ENCODE data around the gene LDLRAP1.

The LDLRAP1 gene

DNA sequence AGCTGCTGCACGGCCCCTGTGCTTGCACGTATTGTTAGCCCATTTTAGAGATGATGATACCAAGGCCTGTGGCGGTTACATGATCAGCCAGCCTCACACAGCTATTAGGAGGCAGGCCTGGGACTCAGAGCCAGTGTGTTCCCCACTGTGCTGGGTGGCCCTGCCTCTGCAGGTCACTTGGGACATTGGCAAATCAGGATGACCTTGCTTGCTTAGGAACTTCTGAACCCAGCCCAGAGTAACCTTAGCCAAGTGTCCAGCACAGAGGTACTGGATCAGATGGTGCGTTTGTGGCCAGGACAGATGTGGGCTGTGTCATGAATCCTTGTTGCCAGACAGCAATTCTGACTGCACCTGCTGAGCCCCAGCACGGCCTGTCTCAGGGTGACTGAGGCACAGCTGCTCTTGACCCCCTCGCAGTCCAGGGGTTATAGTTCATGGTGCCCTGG is 28.1 kb downstream of the LDLRAP1 start:
- no peak for DNase-seq (ENCODE audit: low spot score)
- TF ChIP-seq, protein P1, sequence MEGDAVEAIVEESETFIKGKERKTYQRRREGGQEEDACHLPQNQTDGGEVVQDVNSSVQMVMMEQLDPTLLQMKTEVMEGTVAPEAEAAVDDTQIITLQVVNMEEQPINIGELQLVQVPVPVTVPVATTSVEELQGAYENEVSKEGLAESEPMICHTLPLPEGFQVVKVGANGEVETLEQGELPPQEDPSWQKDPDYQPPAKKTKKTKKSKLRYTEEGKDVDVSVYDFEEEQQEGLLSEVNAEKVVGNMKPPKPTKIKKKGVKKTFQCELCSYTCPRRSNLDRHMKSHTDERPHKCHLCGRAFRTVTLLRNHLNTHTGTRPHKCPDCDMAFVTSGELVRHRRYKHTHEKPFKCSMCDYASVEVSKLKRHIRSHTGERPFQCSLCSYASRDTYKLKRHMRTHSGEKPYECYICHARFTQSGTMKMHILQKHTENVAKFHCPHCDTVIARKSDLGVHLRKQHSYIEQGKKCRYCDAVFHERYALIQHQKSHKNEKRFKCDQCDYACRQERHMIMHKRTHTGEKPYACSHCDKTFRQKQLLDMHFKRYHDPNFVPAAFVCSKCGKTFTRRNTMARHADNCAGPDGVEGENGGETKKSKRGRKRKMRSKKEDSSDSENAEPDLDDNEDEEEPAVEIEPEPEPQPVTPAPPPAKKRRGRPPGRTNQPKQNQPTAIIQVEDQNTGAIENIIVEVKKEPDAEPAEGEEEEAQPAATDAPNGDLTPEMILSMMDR (IDR thresholded peaks at IDR 0.05) = no peak
- Histone ChIP-seq H3K27ac (no peak overlapping the region), H3K4me3 (no peak overlapping the region)

DNA sequence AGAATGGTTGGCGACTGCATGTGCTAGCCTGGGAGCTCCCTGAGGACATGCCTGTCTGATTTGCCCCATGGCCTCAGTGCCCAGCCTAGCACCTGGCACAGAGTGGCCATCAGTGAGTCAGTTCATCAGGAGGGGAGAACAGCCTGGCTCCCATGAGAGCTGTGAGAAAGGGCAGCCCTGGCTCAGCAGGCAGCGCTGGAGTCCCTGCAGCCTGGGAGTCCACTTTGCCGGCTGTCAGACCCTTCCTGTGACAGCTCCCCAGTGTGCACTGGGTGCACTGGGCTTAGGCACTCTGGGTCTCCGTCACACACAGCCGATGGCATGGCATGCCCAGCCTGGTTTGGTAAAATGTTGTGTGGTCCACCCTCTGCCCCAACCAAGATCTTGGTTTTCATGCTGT is 28.7 kb downstream of the LDLRAP1 start:
- Histone ChIP-seq H3K27ac (no peak overlapping the region), H3K4me3 (no peak overlapping the region)
- TF ChIP-seq, protein P1 (IDR thresholded peaks at IDR 0.05) = no peak
- DNase-seq (ENCODE audit: low spot score) = no peak

DNA sequence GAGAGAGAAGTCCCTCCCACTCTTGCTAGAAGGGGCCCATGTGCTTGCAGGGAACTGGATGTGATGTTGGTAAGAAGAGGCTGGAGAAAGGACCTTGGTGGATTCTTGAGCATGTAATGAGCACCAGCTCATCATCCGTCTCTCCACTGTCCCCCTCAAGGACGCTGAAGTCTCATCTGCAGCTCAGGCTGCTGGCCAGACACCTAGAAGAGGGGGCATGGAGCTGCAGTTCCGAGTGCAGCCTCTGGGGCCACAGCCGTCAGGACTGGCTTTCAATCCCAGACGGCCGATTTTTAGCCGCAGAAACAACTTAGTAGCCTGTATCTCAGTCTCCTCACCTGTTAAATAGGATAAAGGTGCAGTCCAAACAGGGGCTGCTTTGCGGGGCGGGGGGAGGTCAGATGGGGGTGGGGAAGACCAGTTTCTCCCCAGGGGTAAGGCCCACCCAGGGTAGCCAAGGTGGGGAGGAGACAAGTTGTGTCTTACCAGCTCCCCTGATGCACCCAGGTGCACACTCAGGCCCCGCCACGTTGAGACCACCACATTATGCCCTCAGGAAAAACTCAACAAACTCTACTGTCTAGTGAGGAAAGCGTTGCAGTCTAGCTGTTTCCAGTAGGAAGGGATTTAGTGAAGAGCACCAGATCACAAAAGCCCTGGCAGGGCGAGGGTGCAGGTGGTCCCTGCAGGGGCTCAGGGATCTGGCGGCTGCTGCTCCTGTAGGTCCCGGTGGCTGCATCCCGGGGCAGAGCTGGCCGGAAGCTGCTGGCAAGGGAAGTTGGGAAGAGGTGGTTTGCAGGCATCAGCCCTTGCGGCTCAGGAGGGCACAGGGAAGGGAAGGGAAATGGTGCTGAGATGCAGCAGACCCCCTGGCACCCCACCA is 29.5 kb downstream of the LDLRAP1 start:
- no peak overlapping the region for H3K27ac ChIP-seq
- TF ChIP-seq, protein P1 (IDR thresholded peaks at IDR 0.05) = peak; percentile 62
- H3K4me3 ChIP-seq = no peak overlapping the region
- DNase-seq (ENCODE audit: low spot score) = no peak

DNA sequence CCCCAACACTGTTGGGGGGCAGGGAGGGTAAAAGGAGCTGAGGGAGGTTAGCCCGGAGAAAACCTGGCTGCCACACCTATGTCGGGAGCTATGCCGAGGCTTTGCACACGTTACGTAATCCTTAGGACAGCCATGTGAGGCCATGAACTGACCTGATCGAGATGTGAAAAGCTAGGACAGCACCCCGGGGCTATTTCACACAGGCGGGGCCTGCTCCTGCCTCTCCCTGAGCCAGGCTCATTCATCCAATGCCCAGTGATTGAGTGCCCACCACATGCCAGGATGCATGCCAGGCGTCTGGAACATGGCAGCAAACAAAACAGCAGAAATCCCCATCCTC is 30.2 kb downstream of the LDLRAP1 start:
- no peak for DNase-seq (ENCODE audit: low spot score)
- Histone ChIP-seq H3K27ac (no peak overlapping the region), H3K4me3 (no peak overlapping the region)
- TF ChIP-seq, protein P1 (IDR thresholded peaks at IDR 0.05) = no peak

DNA sequence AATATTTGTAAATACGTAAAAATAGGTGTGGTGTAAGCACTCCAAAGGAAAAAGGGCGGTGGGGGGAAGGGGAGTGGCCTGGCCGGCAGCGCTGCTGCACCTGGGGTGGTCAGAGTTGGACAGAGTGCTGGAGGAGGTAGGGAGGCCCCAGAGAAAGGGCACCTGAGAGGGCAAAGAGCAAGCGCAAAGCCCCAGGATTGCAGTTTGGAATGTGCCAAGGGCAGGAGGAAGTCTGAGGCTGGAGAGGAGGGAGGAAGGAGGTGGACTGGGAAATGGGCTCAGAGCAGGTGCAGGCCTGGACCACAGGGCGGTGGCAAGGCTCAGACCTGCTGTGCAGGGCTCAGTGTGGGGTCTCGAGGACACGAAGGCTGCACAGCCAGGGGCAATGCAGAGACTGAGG is 30.6 kb downstream of the LDLRAP1 start:
- Histone ChIP-seq H3K27ac (no peak overlapping the region), H3K4me3 (no peak overlapping the region)
- no peak for DNase-seq (ENCODE audit: low spot score)
- TF ChIP-seq, protein P1 (IDR thresholded peaks at IDR 0.05) = no peak

DNA sequence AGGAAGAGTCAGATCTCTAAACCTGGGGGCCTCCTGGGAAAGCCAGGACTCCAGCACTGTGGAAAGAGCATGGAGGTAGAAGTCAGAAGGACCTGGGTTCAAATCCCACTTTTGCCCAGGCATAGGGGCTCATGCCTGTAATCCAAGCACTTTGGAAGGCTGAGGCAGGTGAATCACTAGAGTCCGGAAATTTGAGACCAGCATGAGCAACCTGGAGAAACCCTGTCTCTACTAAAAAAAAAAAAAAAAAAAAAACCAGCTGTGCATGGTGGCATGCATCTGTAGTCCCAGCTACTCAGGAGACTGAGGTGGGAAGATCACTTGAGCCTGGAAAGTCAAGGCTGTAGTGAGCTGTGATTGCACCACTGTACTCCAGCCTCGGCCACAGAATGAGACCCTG is 31.8 kb downstream of the LDLRAP1 start:
- Histone ChIP-seq H3K27ac (no peak overlapping the region), H3K4me3 (no peak overlapping the region)
- TF ChIP-seq, protein P1 (IDR thresholded peaks at IDR 0.05) = no peak
- DNase-seq (ENCODE audit: low spot score) = no peak
